Lower leg skin (tissue), 3 donors: ENCODE data around the gene RNF212.

Experiments used
- POLR2A ChIP-seq, 2 donors: fragments of 450-650 bp; IDR thresholded peaks; one replicate each; pipeline ENCODE4 v1.6.1; 2016 to 2017; ENCODE audit warnings: antibody characterized with exemption in 2 of 2, mild to moderate bottlenecking in 1 of 2, moderate library complexity in 1 of 2
- TF ChIP-seq, protein P1 (sequence below), 3 donors: fragments of 450-650 bp; IDR thresholded peaks; one replicate each; pipeline ENCODE4 v1.5.1; 2016; ENCODE audit warnings: antibody characterized with exemption in 3 of 3, mild to moderate bottlenecking in 3 of 3, moderate library complexity in 2 of 3

- TF ChIP-seq, protein P1, sequence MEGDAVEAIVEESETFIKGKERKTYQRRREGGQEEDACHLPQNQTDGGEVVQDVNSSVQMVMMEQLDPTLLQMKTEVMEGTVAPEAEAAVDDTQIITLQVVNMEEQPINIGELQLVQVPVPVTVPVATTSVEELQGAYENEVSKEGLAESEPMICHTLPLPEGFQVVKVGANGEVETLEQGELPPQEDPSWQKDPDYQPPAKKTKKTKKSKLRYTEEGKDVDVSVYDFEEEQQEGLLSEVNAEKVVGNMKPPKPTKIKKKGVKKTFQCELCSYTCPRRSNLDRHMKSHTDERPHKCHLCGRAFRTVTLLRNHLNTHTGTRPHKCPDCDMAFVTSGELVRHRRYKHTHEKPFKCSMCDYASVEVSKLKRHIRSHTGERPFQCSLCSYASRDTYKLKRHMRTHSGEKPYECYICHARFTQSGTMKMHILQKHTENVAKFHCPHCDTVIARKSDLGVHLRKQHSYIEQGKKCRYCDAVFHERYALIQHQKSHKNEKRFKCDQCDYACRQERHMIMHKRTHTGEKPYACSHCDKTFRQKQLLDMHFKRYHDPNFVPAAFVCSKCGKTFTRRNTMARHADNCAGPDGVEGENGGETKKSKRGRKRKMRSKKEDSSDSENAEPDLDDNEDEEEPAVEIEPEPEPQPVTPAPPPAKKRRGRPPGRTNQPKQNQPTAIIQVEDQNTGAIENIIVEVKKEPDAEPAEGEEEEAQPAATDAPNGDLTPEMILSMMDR (IDR thresholded peaks at IDR 0.05) = no peak
- TF ChIP-seq POLR2A (IDR thresholded peaks at IDR 0.05) = no peak
These were observed 40.8 kb upstream of the RNF212 start for GRCh38 chr4:1154126-1154522.
